CD14-positive monocyte (primary cell): Measurements from ENCODE around the gene LYSMD3. TPM values are rescaled to one million over a fixed set of nuclear protein-coding genes. Genes with fewer than 3 reads are reported as not detected.

Experiments used
- DNase-seq, 3 donors: peaks; one replicate each; pipeline ENCODE4 v3.0.0-alpha.2; 2011 to 2022
- H2AFZ ChIP-seq: 2 replicates; pipeline ENCODE4 v1.6.0; 2012; ENCODE audit warnings: mild to moderate bottlenecking, low read depth, low read length, inconsistent platforms; ENCODE audit not compliant: insufficient read depth, poor library complexity, severe bottlenecking
- H3K27ac ChIP-seq, 2 donors: 1 replicate in 1 of 2; 2 replicates in 1 of 2; pipeline ENCODE4 v1.5.1; 2012 to 2013; ENCODE audit warnings: low read length in 2 of 2, control low read depth in 1 of 2, inconsistent platforms in 1 of 2, low read depth in 1 of 2, mild to moderate bottlenecking in 1 of 2
- H3K27me3 ChIP-seq, 2 donors: one replicate each; pipeline versions ENCODE4 v1.6.0 to v1.6.1; 2011 to 2013; ENCODE audit warnings: low read length in 2 of 2; ENCODE audit not compliant: control insufficient read depth in 2 of 2, insufficient read depth in 2 of 2
- H3K36me3 ChIP-seq, 2 donors: replicated peaks in 1 of 2; 1 replicate in 1 of 2; 2 replicates in 1 of 2; pipeline versions ENCODE4 v1.5.1 to v1.6.1; 2012 to 2013; ENCODE audit warnings: low read length in 2 of 2, control low read depth in 1 of 2, inconsistent platforms in 1 of 2, mild to moderate bottlenecking in 1 of 2; ENCODE audit not compliant: insufficient read depth in 2 of 2, control insufficient read depth in 1 of 2
- H3K4me1 ChIP-seq, 2 donors: 1 replicate in 1 of 2; 2 replicates in 1 of 2; pipeline versions ENCODE4 v1.5.1 to v1.6.1; 2012 to 2013; ENCODE audit warnings: low read length in 2 of 2, control low read depth in 1 of 2, inconsistent platforms in 1 of 2, mild to moderate bottlenecking in 1 of 2, moderate library complexity in 1 of 2; ENCODE audit not compliant: insufficient read depth in 2 of 2, control insufficient read depth in 1 of 2
- H3K4me2 ChIP-seq: replicated peaks from 2 replicates; pipeline ENCODE3; 2012; ENCODE audit warnings: low read length, moderate library complexity, mild to moderate bottlenecking; ENCODE audit not compliant: poor library complexity, severe bottlenecking; ENCODE audit errors: extremely low read depth
- H3K4me3 ChIP-seq, 3 experiments: fragments of 200-600 bp in 1 of 3; sonication (generic) in 1 of 3; replicated peaks in 1 of 3; 1 replicate in 2 of 3; 2 replicates in 1 of 3; pipeline ENCODE4 v1.5.1; 2011 to 2013; ENCODE audit warnings: low read length in 3 of 3, mild to moderate bottlenecking in 3 of 3, control low read depth in 2 of 3, low read depth in 2 of 3, inconsistent platforms in 1 of 3, moderate library complexity in 1 of 3
- H3K79me2 ChIP-seq: 2 replicates; pipeline ENCODE4 v1.6.0; 2012; ENCODE audit warnings: mild to moderate bottlenecking, control low read depth, inconsistent platforms, low read length, moderate library complexity; ENCODE audit not compliant: insufficient read depth
- H3K9ac ChIP-seq: 2 replicates; pipeline ENCODE4 v1.6.0; 2017; ENCODE audit warnings: low read length, mild to moderate bottlenecking; ENCODE audit not compliant: insufficient read depth, poor library complexity, severe bottlenecking
- H3K9me3 ChIP-seq, 2 donors: replicated peaks in 1 of 2; 1 replicate in 1 of 2; 2 replicates in 1 of 2; pipeline versions ENCODE4 v1.5.1 to v1.6.1; 2012 to 2013; ENCODE audit warnings: low read length in 2 of 2, control low read depth in 1 of 2; ENCODE audit not compliant: control insufficient read depth in 1 of 2, insufficient read depth in 1 of 2
- H4K20me1 ChIP-seq: 2 replicates; pipeline ENCODE4 v1.6.0; 2012; ENCODE audit warnings: mild to moderate bottlenecking, low read length, control low read depth, moderate library complexity; ENCODE audit not compliant: insufficient read depth
- H3K27ac Mint-ChIP-seq, 7 donors: one replicate each; pipeline ENCODE4 v1.8.0; 2020; ENCODE audit warnings: mild to moderate bottlenecking in 7 of 7, mixed read lengths in 7 of 7, moderate library complexity in 6 of 7, inconsistent platforms in 2 of 7
- H3K27me3 Mint-ChIP-seq, 3 donors: one replicate each; pipeline ENCODE4 v1.8.0; 2021 to 2022; ENCODE audit warnings: low read depth in 3 of 3, mild to moderate bottlenecking in 3 of 3, mixed read lengths in 3 of 3, moderate library complexity in 3 of 3, inconsistent platforms in 1 of 3
- H3K36me3 Mint-ChIP-seq, 2 donors: one replicate each; pipeline ENCODE4 v1.8.0; 2020; ENCODE audit warnings: mixed read lengths in 2 of 2, inconsistent platforms in 1 of 2, mild to moderate bottlenecking in 1 of 2
- H3K4me1 Mint-ChIP-seq: one replicate; pipeline ENCODE4 v1.8.0; 2020; ENCODE audit warnings: mild to moderate bottlenecking, mixed read lengths
- H3K4me3 Mint-ChIP-seq, 2 donors: one replicate each; pipeline ENCODE4 v1.8.0; 2020; ENCODE audit warnings: mild to moderate bottlenecking in 2 of 2, mixed read lengths in 2 of 2, moderate library complexity in 1 of 2
- H3K9me3 Mint-ChIP-seq, 7 donors: one replicate each; pipeline ENCODE4 v1.8.0; 2020 to 2022; ENCODE audit warnings: mixed read lengths in 7 of 7, mild to moderate bottlenecking in 6 of 7, moderate library complexity in 6 of 7, inconsistent platforms in 2 of 7
- WGBS: methylation state at CpG from one replicate; pipeline ENCODE4 v1.1.5; 2013; ENCODE audit warnings: missing lambda C conversion rate; ENCODE audit not compliant: insufficient coverage; 5-methylcytosine and 5-hydroxymethylcytosine counted together
- intact Hi-C, 2 donors: fragments of 100-400 bp; cut with micrococcal nuclease; formaldehyde crosslinking; loops; one replicate each; pipeline versions ENCODE4 v1.15.0 to v1.15.1; 2023
- polyA plus RNA-seq, 3 donors: library from polyadenylated mRNA; depleted of rRNA in 1 of 3; unstranded in 2 of 3; stranded (reverse) in 1 of 3; fragments of 300-500 nt in 2 of 3; fragments of >200 nt in 1 of 3; fragmentation: Illumina TruSeq in 2 of 3; gene quantifications; 1 replicate in 2 of 3; 2 replicates in 1 of 3; pipeline ENCODE4 v1.2.3, GENCODE V29; 2012 to 2021
- TF ChIP-seq, protein P1 (sequence below): fragments of 200-600 bp; IDR thresholded peaks from one replicate; pipeline ENCODE4 v1.8.0; 2022; ENCODE audit warnings: antibody characterized with exemption, mild to moderate bottlenecking

LYSMD3 gene
- polyA plus RNA-seq, 3 donors, result 6.0 to 12.1 (median 8.4) TPM

DNA sequence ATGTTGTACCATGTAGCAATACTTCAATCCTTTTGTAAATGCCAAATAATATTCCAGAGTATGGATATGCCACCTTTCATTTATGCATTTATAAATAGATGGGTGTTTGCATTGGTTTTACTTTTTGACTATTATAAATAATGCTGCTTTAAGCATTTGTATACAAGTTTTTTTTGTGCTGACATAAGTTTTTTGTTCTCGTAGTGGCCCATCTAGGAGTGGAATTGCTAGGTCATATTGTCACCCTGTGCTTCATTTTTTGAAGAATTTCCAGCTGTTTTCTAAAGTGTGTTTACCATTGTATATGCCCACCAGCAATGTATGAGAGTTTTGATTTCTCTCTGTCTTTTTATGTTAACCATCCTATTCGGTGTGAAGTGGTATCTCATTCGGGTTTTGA is 36.1 kb upstream of the LYSMD3 start:
- peaks cover 11 to 17% of the 10 kb centered on the region in 2 donors for H3K27me3 ChIP-seq
- intact Hi-C loops, result no loop called here
- WGBS, result 100% methylated on average over 1 of the region's 3 CpGs
- peaks cover 7 to 14% (median 8%) of the 10 kb centered on the region in 3 donors for H3K27me3 Mint-ChIP-seq
- TF ChIP-seq, protein P1, sequence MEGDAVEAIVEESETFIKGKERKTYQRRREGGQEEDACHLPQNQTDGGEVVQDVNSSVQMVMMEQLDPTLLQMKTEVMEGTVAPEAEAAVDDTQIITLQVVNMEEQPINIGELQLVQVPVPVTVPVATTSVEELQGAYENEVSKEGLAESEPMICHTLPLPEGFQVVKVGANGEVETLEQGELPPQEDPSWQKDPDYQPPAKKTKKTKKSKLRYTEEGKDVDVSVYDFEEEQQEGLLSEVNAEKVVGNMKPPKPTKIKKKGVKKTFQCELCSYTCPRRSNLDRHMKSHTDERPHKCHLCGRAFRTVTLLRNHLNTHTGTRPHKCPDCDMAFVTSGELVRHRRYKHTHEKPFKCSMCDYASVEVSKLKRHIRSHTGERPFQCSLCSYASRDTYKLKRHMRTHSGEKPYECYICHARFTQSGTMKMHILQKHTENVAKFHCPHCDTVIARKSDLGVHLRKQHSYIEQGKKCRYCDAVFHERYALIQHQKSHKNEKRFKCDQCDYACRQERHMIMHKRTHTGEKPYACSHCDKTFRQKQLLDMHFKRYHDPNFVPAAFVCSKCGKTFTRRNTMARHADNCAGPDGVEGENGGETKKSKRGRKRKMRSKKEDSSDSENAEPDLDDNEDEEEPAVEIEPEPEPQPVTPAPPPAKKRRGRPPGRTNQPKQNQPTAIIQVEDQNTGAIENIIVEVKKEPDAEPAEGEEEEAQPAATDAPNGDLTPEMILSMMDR, result no peak
- no peaks in the 10 kb centered on the region for H3K79me2 ChIP-seq
- peaks cover 0 to 11% (median 4%) of the 10 kb centered on the region in 7 donors for H3K9me3 Mint-ChIP-seq
- no peaks in the 10 kb centered on the region for H3K9me3 ChIP-seq
- H4K20me1 ChIP-seq, result no peaks in the 10 kb centered on the region
- H3K4me1 Mint-ChIP-seq, result no peaks in the 10 kb centered on the region
- H3K27ac Mint-ChIP-seq, result no peak overlapping the region
- H3K4me2 ChIP-seq, result no peak overlapping the region
- no peak overlapping the region for H3K4me3 Mint-ChIP-seq
- no peak overlapping the region for H2AFZ ChIP-seq
- no peak overlapping the region for H3K27ac ChIP-seq
- H3K4me3 ChIP-seq, result no peak overlapping the region
- no peak for DNase-seq
- H3K4me1 ChIP-seq, result no peaks in the 10 kb centered on the region
- H3K9ac ChIP-seq, result no peak overlapping the region
- no peaks in the 10 kb centered on the region for H3K36me3 Mint-ChIP-seq
- no peaks in the 10 kb centered on the region for H3K36me3 ChIP-seq

DNA sequence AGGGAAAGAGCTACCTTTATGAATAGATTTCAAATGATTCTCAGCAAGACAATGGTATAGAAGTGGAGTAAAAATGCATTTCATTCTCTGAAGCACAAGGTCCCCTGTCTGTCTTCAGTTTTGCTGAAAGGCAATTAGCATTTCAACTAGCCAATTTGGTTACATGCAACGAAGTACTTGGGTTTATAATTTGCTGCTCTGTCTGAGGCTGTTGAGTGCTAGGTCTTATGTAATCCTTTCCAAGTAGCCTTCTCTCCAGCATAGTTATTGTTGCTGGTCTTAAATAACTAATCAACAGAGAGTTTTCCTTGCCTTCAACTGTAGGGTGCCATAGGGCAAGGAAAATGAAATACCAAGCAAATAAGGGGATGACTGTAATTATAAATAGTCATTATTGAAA is 33.7 kb upstream of the LYSMD3 start:
- Histone ChIP-seq H2AFZ (no peak overlapping the region), H3K27me3 (peaks cover 35 to 40% of the 10 kb centered on the region in 2 donors), H3K9me3 (peaks cover 0 to 6% of the 10 kb centered on the region in 2 donors), H3K4me3 (no peak overlapping the region), H3K4me1 (peaks cover 9 to 10% of the 10 kb centered on the region in 2 donors), H3K79me2 (no peaks in the 10 kb centered on the region), H4K20me1 (no peaks in the 10 kb centered on the region), H3K36me3 (no peaks in the 10 kb centered on the region), H3K9ac (no peak overlapping the region), H3K4me2 (no peak overlapping the region), H3K27ac (no peak overlapping the region)
- TF ChIP-seq, protein P1, result no peak
- H3K4me1 Mint-ChIP-seq, result peaks cover 9% of the 10 kb centered on the region
- H3K4me3 Mint-ChIP-seq, result no peak overlapping the region
- no peak overlapping the region for H3K27ac Mint-ChIP-seq
- peaks cover 22 to 35% (median 26%) of the 10 kb centered on the region in 3 donors for H3K27me3 Mint-ChIP-seq
- no peak for DNase-seq
- WGBS, result no CpG with 5 or more reads among the region's 1 CpG
- peaks cover 0 to 1% of the 10 kb centered on the region in 2 donors for H3K36me3 Mint-ChIP-seq
- intact Hi-C loops, result no loop called here
- H3K9me3 Mint-ChIP-seq, result peaks cover 0 to 12% (median 7%) of the 10 kb centered on the region in 7 donors
